Measurements from ENCODE around the gene MPRIP.
A peak's percentile ranks its signal among the peaks of the same experiment; 100 is the strongest.
"Not testable (repeated sequence)": the region's sequence is repeated elsewhere in the genome, so short reads cannot be mapped to it uniquely, and the experiment has no call there.

Gene MPRIP

DNA sequence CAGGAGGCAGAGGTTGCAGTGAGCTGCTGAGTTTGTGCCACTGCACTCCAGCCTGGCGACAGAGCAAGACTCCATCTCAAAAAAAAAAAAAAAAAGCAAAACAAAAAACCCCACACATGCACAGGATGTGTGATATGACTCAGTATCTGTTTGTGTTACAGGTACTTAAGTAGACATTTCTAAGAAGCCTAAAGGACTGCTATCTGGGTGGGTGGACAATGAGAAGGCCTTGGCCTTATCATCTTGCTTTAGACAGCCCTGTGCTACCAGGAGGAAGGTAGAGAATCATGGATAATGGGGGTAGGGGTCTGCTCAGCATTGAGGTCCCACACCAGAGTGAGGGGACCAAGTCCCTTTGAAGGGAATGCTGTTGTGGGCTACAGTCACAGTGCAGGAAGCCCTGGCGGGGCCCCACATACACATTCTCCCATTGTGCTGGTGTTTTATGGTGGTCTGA, 137.1 kb downstream of the MPRIP start:
- Mint-ChIP-seq H3K36me3 (peaks cover 13% of the 10 kb centered on the region), H3K4me1 (peaks cover 93% of the 10 kb centered on the region), H3K27me3 (no peaks in the 10 kb centered on the region), H3K4me3 (peak overlapping the region; percentile 67), H3K9me3 (no peaks in the 10 kb centered on the region), H3K27ac (peak overlapping the region; percentile 94)

DNA sequence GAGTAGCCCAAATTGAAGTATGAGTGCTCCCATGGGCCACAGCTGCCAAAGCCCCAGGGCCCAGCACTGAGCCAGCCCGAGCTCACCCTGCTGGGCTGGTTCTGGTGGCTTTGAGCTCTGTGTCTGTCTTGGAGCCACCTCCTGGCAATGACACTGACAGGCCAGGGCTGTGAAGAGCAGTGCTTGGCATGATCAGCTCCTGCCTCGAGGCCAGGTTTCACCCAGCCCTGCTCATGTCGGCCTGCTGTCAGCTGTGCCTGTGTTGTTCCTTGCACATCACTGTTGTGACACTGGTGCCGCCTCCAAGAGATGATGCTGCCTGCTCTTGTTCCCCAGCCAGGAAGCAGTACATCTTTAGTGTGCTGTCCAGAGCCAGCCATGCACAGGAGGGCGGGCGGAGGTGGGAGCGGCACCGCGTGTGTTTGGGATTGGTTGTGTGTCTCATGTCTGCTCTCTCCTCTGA, 137.9 kb downstream of the MPRIP start:
- peaks cover 93% of the 10 kb centered on the region for H3K4me1 Mint-ChIP-seq
- peak overlapping the region; percentile 67 for H3K4me3 Mint-ChIP-seq
- peak overlapping the region; percentile 94 for H3K27ac Mint-ChIP-seq
- peaks cover 15% of the 10 kb centered on the region for H3K36me3 Mint-ChIP-seq
- H3K9me3 Mint-ChIP-seq, result no peaks in the 10 kb centered on the region
- no peaks in the 10 kb centered on the region for H3K27me3 Mint-ChIP-seq

DNA sequence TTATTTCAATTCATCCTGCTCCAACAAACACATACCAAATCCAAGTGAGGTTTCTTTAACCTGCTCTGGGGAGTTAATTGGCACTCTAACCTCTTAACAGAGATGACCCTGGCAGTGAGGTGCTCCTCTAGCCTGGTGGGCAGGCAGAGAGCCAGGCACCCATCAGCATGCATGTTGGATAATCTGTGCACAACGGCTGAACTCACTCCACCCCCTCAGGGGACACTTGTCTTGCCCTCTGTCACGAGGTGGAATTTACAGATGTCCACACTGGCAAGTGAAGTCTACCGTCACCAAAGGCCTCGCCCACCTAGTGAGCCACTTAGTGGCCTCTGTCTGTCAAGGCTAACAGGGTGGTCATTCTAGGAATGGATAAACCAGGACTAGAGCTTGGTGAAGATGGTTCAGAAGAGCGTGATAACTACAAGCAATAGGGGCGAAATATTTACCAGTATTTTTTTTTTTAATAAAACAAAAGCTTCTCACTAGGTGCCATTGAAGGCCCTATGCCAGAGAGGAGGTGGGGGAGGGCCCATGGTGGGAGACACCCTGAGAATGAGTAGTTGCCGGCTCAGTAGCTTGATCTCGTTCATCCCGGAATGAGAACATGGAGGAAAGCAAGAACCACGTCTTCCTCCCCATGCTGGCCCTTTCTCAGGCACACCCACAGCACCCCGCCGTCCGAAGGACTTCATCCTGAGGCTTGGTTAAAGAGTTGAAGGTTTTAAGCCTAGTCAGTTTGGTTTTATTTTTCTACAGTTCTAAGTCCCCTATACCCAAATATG, 138.7 kb downstream of the MPRIP start:
- Mint-ChIP-seq H3K9me3 (no peaks in the 10 kb centered on the region), H3K4me1 (peaks cover 93% of the 10 kb centered on the region), H3K27ac (peak overlapping the region; percentile 94), H3K4me3 (peak overlapping the region; percentile 82), H3K27me3 (no peaks in the 10 kb centered on the region), H3K36me3 (peaks cover 17% of the 10 kb centered on the region)

DNA sequence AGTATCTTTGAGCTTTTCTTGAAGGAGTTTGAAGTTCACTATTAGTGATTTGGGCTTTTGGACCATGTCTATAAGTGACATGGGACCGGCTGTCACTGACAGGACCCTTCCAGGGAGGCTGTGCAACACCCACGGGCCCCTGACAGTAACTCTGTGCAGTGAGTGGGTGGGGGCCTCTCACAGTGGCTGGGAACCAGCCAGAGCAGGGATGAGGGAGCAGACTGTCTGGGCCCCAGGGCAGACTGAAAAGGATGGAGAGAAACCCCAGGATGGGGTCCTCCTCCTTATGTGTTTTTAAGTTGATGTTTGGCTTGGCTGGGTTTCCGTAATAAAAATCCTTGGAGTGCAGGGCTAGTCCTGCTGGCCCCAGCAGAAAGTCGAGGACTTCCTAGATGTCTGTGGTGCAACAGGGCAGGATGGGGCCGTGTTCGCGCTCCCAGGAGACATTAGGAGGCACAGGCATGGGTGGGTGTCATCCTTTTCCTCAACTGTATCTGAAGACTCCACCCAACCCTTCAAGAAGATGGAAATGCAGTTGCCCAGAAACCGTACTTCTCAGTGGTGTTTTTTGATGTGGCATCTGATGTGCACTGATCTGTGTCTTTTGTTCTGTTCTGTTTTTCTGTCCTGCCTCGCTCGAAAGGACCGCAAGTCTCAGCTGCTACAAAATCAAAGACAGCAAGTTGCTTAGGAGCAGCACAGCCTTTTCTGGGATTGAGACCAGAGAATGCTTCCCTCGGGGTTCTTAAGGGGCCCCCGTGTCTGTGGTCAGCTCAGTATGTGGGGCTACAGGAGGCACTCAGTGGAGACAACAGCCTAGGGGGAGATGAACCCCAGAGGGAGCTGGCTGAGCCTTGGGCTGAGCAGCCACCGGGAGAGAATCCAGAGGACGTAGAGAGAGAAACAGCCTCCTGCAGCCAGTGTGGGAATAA, 139.7 kb downstream of the MPRIP start:
- Mint-ChIP-seq H3K9me3 (no peaks in the 10 kb centered on the region), H3K36me3 (peaks cover 17% of the 10 kb centered on the region)

DNA sequence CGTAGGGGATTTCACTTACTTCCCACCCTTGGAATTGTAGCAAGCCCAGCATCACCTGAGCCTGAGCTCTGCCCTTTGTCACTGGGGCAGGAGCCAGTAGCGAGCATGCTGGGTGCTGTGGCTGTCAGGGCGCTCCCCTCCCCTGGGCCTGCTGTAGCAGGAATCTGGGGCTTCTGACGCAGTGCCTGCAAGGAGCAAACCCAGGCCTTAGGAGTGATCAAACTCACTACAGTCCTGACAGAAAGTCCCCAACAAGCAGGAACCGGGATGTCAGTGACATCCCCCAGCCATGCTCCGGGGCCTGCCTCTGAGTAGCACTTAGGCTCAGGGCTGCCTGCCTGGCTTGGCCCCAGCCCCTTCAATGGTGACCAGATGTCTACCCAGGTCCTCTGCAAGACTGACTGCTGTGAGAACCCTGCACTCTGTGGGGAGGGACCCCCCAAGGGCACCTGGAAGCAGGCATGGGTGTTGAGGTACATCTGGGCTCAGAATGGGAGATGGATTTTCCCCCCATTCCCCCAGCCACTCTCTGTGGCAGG, 140.4 kb downstream of the MPRIP start:
- peaks cover 93% of the 10 kb centered on the region for H3K4me1 Mint-ChIP-seq
- H3K27me3 Mint-ChIP-seq, result no peaks in the 10 kb centered on the region
- peak overlapping the region; percentile 82 for H3K4me3 Mint-ChIP-seq
- no peaks in the 10 kb centered on the region for H3K9me3 Mint-ChIP-seq
- peaks cover 17% of the 10 kb centered on the region for H3K36me3 Mint-ChIP-seq
- H3K27ac Mint-ChIP-seq, result peak overlapping the region; percentile 86

More for the DNA sequence above, 139.7 kb downstream of the MPRIP start:
- Mint-ChIP-seq H3K27me3 (no peaks in the 10 kb centered on the region), H3K4me3 (peak overlapping the region; percentile 82), H3K4me1 (peaks cover 93% of the 10 kb centered on the region), H3K27ac (peak overlapping the region; percentile 86)

DNA sequence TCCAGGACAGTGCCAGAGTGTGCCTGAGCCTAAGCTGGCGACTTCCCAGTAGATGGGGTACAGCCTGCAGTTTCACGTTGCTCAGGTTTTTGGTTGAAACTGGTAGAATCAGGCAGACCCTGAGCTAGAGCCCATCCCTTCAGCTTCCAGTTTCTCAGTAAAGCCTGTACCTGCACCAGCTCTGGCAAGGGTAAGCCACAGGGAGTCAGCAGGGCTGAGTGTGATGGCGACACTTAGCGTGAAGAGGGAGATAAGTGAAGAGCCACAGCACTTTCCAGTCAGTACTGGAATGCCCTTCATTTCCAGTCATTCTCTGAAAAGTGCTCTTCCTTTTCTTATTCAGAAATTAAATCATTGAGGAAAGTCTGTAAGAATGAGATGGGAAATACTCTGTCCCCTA, 141.5 kb downstream of the MPRIP start:
- H3K36me3 Mint-ChIP-seq, result peaks cover 12% of the 10 kb centered on the region
- H3K9me3 Mint-ChIP-seq, result no peaks in the 10 kb centered on the region
- H3K27me3 Mint-ChIP-seq, result no peaks in the 10 kb centered on the region
- H3K27ac Mint-ChIP-seq, result peak overlapping the region; percentile 55
- H3K4me1 Mint-ChIP-seq, result peaks cover 89% of the 10 kb centered on the region
- peak overlapping the region; percentile 19 for H3K4me3 Mint-ChIP-seq

DNA sequence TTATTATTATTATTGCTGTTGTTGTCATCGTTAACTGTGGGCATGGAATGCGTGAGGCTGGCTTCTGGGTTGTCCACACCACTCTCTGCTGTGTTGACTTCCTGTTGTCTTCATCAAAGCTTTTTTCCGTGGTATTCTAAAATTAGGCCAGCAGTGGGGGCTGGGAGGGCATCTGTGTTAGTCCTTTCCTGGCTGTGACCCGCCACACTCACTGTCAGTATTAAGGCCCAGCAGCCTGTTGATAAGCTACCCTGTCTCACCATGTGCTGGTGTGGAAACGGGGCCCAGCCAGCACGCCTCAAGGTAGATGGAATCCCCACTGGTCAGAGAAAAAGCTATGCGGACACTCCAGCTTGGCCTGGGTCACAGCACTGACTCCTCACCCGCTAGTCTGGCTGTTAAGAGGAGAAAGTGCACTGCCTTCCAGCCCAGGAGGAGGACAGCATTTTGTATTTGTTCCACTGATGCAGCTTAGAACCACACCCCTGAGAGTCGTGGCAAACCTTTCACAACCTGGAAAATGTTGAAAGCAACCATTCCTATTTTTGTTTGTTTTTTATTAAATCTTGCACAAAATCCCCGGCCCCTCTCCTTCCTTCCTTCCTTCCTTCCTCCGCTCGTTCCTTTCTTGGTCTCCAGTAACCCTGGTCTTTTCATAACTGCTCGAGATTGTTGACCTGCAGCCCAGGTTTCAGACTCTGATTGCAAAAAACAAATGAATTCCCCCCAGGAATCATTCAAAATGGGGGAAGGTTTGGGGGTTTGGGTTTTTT, 142.9 kb downstream of the MPRIP start:
- Mint-ChIP-seq H3K4me3 (peak overlapping the region; percentile 26), H3K4me1 (peaks cover 76% of the 10 kb centered on the region), H3K36me3 (peaks cover 12% of the 10 kb centered on the region), H3K27ac (peak overlapping the region; percentile 82)
- not testable (repeated sequence) for H3K9me3 Mint-ChIP-seq, H3K27me3 Mint-ChIP-seq

DNA sequence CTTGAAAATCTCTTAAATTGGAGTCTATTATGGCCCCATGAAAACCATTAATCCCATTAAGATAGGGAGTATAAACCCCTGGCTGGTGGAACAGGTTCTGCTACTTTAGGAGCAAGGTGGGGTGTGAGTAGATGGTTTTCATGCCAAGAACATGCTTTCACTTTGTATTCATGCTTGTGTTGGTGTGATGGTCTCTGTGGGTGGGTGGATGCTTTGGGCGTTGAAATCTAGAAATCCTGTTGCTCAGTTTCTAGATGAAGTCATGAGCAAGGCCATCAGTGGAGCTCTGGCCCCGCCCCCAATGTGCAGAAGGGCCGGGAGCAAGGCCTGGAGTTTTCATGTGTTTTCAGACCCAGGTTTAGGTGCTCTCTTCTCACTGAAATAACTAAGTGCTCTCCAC, 143.8 kb downstream of the MPRIP start:
- Mint-ChIP-seq H3K9me3 (no peaks in the 10 kb centered on the region), H3K4me1 (peaks cover 67% of the 10 kb centered on the region), H3K27me3 (no peaks in the 10 kb centered on the region), H3K36me3 (peaks cover 7% of the 10 kb centered on the region), H3K27ac (peak overlapping the region; percentile 82), H3K4me3 (peak overlapping the region; percentile 71)

DNA sequence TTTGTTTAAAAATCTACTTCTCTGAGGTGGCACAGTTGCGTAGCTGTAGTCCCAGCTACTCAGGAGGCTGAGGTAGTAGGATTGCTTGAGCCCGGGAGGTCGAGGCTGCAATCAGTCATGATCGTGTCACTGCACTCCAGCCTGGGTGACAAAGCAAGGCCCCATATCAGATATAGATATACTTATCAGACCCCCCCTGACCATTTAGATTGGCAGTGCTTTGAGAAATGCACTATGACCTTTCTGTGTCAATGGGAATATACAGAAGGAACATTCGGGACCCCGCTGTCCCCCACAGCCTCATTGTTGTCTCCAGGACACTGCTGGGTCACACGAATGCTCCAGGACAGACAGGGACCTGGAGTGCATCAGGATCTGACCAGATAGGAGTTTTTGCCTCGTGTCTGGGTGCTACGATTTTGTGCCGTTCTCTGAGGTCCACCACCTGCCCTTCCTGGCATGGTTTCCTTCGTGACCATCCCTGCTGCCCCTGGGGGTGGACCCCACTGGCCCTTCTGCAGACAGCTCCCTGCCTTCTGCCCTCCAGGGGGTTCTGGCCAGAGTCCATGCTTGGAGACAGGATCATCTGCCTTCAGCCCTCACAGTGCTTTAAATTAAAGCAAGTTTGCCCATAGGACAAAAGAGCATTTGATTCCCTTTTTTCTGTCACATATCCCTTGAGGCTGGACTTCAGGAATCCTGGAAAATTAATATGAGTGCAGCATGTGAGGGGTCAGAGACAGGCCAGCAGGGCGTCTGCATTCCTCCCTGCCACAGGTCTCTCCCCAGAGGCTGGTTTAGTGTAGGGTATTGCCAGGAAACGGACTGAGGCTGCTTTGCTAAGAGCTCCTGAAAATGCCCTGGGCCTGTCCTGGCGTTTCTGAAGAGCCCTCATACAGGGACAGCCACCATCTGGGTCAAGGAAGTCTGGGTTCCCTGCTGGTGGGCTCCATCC, 144.6 kb downstream of the MPRIP start:
- no peak overlapping the region for H3K4me3 Mint-ChIP-seq
- H3K27me3 Mint-ChIP-seq, result no peaks in the 10 kb centered on the region
- peaks cover 7% of the 10 kb centered on the region for H3K36me3 Mint-ChIP-seq
- no peaks in the 10 kb centered on the region for H3K9me3 Mint-ChIP-seq
- H3K27ac Mint-ChIP-seq, result peak overlapping the region; percentile 41
- peaks cover 59% of the 10 kb centered on the region for H3K4me1 Mint-ChIP-seq

DNA sequence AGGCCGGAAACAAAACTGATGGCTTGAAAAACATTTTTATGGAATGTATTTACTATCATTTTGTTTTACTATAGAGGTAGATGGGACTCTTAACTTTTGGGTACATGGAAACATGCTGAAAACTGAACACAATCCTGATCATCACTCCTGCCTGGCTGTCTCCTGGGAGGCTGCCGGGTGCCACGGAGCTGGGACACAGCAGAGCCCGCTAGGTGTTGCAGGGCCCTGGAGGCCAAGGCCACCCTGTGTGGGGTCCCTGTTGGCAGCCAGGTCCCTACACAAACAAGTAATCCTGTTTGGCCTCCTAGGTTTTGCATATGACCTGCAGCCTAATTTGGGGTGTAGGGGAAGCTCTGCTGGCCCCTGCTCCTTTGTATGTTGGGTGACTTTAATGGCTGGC, 146.3 kb downstream of the MPRIP start:
- no peaks in the 10 kb centered on the region for H3K9me3 Mint-ChIP-seq
- H3K27ac Mint-ChIP-seq, result no peak overlapping the region
- peaks cover 6% of the 10 kb centered on the region for H3K36me3 Mint-ChIP-seq
- no peaks in the 10 kb centered on the region for H3K27me3 Mint-ChIP-seq
- no peak overlapping the region for H3K4me3 Mint-ChIP-seq
- H3K4me1 Mint-ChIP-seq, result peaks cover 45% of the 10 kb centered on the region

DNA sequence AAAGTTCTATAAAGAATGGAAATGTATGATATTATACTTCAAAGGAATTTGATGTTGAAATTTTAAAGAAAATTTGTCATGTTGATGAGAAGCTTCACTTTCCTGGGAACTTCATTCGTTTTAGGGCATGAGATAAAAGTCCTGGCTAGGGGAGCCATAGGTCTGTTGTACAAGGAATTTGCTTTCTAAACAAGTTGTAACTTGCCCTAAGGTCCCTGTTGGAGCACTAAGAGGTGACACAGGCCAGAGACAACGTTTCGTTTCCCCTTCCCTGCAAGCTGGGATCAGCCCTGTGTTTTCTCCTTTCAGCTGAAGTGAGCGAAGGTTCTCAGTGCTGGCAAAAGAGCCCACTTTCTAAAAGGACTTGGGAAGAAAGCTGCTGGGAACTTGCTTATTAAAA, 147.3 kb downstream of the MPRIP start:
- Mint-ChIP-seq H3K4me3 (no peak overlapping the region), H3K27ac (no peak overlapping the region), H3K9me3 (no peaks in the 10 kb centered on the region), H3K4me1 (peaks cover 36% of the 10 kb centered on the region), H3K36me3 (peaks cover 3% of the 10 kb centered on the region), H3K27me3 (no peaks in the 10 kb centered on the region)

DNA sequence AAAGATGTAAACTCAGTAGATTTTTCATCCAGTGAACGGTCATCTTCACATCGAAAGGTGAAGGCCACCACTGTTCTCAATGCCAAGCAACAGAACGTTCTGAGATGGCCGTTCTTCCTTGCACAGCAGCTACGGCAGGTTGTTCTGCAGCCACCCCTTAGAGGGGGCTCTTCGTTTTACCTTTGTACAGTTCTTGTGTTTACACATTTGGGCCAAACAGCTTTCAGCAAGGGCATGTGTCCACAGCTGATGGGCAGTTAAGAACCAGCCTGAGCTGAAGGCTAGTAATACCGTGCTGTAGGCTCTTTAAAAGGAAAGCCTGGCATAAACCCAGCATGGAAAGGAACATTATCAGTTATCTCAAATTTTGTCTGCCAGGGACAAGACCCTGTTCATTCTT, 147.9 kb downstream of the MPRIP start:
- Mint-ChIP-seq H3K9me3 (no peaks in the 10 kb centered on the region), H3K27me3 (no peaks in the 10 kb centered on the region), H3K27ac (no peak overlapping the region), H3K4me3 (no peak overlapping the region), H3K4me1 (peaks cover 29% of the 10 kb centered on the region), H3K36me3 (peaks cover 2% of the 10 kb centered on the region)

DNA sequence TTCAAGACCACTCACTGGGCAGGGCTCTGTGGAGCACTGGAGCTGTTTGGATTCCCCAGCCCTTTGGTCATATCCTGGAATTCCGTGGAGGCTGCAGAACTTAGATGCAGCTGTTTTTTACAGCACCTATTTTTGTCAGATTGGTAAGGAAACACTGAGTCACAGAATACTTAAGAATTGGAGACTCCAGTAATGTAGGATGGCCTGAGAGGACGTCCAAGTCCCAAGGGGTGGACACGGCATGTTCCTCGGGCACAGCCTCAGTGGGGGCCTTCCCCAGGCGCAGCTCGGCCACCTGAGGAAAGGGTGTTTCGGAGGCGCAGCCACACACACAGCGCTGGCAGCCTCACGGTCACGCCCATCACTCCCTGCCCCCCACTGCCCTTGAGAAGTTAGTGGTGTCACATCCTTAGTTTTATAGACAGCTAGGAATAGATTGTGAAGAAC, 149.1 kb downstream of the MPRIP start:
- Mint-ChIP-seq H3K36me3 (no peaks in the 10 kb centered on the region), H3K27me3 (no peaks in the 10 kb centered on the region), H3K4me3 (no peak overlapping the region), H3K27ac (no peak overlapping the region), H3K4me1 (peaks cover 18% of the 10 kb centered on the region), H3K9me3 (no peaks in the 10 kb centered on the region)

DNA sequence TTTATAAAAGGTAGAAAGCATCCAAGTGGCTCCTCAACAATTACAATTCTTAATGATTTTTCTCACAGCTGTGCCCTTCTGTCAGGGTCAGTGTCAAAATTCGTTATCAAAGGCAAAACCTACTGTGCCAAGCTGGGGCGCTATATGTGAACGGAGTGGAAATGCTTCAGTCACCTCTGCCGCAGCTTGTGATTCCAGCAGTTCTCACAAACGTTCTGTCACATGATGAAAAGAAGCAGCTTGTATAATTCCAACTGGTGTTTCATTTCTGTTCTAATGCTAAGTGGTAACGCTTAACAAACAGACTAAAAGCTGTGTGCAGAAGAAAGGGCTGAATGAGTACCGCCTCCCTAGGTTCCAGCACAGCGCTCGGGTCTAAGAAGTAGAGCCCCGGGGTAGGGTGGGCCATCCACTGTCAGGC, 149.7 kb downstream of the MPRIP start:
- Mint-ChIP-seq H3K36me3 (no peaks in the 10 kb centered on the region), H3K9me3 (no peaks in the 10 kb centered on the region), H3K27me3 (no peaks in the 10 kb centered on the region), H3K4me3 (no peak overlapping the region), H3K4me1 (peaks cover 17% of the 10 kb centered on the region), H3K27ac (no peak overlapping the region)

Data from activated naive CD4-positive, alpha-beta T cell treated with anti-CD3 and anti-CD28 coated beads, Interleukin-2, amount 50 U/mL, for 24 hours (primary cell).